NCI-H2227 (cell line): Measurements from ENCODE around the gene INTS12.

Experiments used
- DNase-seq: peaks from one replicate; lab custom pipeline; 2025; ENCODE audit not compliant: unreplicated experiment; lab: John Stamatoyannopoulos, UW

Gene INTS12

GRCh38 chr4:105686571-105686970, 21.9 kb downstream of the INTS12 start:
- DNase-seq, result no peak

GRCh38 chr4:105683038-105683437, 25.5 kb downstream of the INTS12 start:
- no peak for DNase-seq

GRCh38 chr4:105679186-105679585, 29.3 kb downstream of the INTS12 start:
- no peak for DNase-seq

GRCh38 chr4:105677709-105678108, 30.8 kb downstream of the INTS12 start:
- no peak for DNase-seq

- DNase-seq, result no peak
Measured at GRCh38 chr4:105674011-105674410, 34.5 kb downstream of the INTS12 start.

GRCh38 chr4:105671301-105671700, 37.2 kb downstream of the INTS12 start:
- DNase-seq, result no peak

GRCh38 chr4:105670684-105671083, 37.8 kb downstream of the INTS12 start:
- DNase-seq, result no peak

GRCh38 chr4:105666693-105667092, 41.8 kb downstream of the INTS12 start:
- DNase-seq, result peak; percentile 21

- DNase-seq, result no peak
Measured at GRCh38 chr4:105662935-105663675, 45.4 kb downstream of the INTS12 start.

GRCh38 chr4:105661028-105661427, 47.5 kb downstream of the INTS12 start:
- no peak for DNase-seq

- DNase-seq, result no peak
Measured at GRCh38 chr4:105659190-105659589, 49.3 kb downstream of the INTS12 start.

GRCh38 chr4:105657117-105657765, 51.2 kb downstream of the INTS12 start:
- no peak for DNase-seq

GRCh38 chr4:105652286-105652888, 56.1 kb downstream of the INTS12 start:
- DNase-seq, result no peak

GRCh38 chr4:105651884-105652283, 56.6 kb downstream of the INTS12 start:
- DNase-seq, result no peak

GRCh38 chr4:105650190-105650589, 58.3 kb downstream of the INTS12 start:
- DNase-seq, result no peak

- DNase-seq, result no peak
Measured at GRCh38 chr4:105645440-105645839, 63.0 kb downstream of the INTS12 start.

GRCh38 chr4:105644257-105644656, 64.2 kb downstream of the INTS12 start:
- DNase-seq, result no peak

- no peak for DNase-seq
Measured at GRCh38 chr4:105641845-105642244, 66.6 kb downstream of the INTS12 start.

- DNase-seq, result peak; percentile 39
Measured at GRCh38 chr4:105637408-105638176, 70.9 kb downstream of the INTS12 start.

- DNase-seq, result no peak
Measured at GRCh38 chr4:105634402-105635080, 73.9 kb downstream of the INTS12 start.

GRCh38 chr4:105633241-105633640, 75.2 kb downstream of the INTS12 start:
- no peak for DNase-seq
